Measurements from ENCODE around the gene CHRNA9.

Gene CHRNA9

GRCh38 chr4:40323866-40324265 is 11.3 kb upstream of the CHRNA9 start:
- TF ChIP-seq PKNOX1 (IDR thresholded peaks at IDR 0.05) (no peak), FOXM1 (IDR thresholded peaks at IDR 0.05; ENCODE audit: borderline replicate concordance) (no peak), HDGF (IDR thresholded peaks at IDR 0.05; ENCODE audit: borderline replicate concordance) (no peak), L3MBTL2 (conservative IDR thresholded peaks at IDR 0.05) (no peak), SP1 (IDR thresholded peaks at IDR 0.05) (no peak), TARDBP (IDR thresholded peaks at IDR 0.05) (no peak), FOXA1 (IDR thresholded peaks at IDR 0.05) (no peak), FOXK2 (IDR thresholded peaks at IDR 0.05) (no peak), ELF4 (IDR thresholded peaks at IDR 0.05) (no peak), SUZ12 (IDR thresholded peaks at IDR 0.05) (no peak)
- CTCF ChIA-PET: no interaction called here
- POLR2A ChIA-PET: interaction anchor here (0.6 kb wide), 1 partner anchor 263 kb away, joined by 3 read pairs; no protein-coding TSS in a partner anchor
- DNase-seq (ENCODE audit: extremely low spot score): no peak

GRCh38 chr4:40325406-40326019 is 9.6 kb upstream of the CHRNA9 start:
- POLR2A ChIA-PET: interaction anchor here (1.0 kb wide), 1 partner anchor 9 kb away, joined by 3 read pairs; no protein-coding TSS in a partner anchor
- peak; percentile 48 for DNase-seq (ENCODE audit: extremely low spot score)
- CTCF ChIA-PET: interaction anchor here (0.5 to 1.5 kb wide), 12 partner anchors 8 to 691 kb away, joined by 3 to 14 read pairs (median 5); partner anchors contain the start of gene CHRNA9
- no peak for TF ChIP-seq SP1 (IDR thresholded peaks at IDR 0.05)
- no peak for TF ChIP-seq LEF1 (IDR thresholded peaks at IDR 0.05; ENCODE audit: borderline replicate concordance)
- no peak for TF ChIP-seq SUZ12 (IDR thresholded peaks at IDR 0.05)
- TF ChIP-seq BHLHE40 (IDR thresholded peaks at IDR 0.05; ENCODE audit: borderline replicate concordance): no peak
- TF ChIP-seq TARDBP (IDR thresholded peaks at IDR 0.05): no peak
- no peak for TF ChIP-seq L3MBTL2 (conservative IDR thresholded peaks at IDR 0.05)
- no peak for TF ChIP-seq FOXA1 (IDR thresholded peaks at IDR 0.05)
- no peak for TF ChIP-seq HDGF (IDR thresholded peaks at IDR 0.05; ENCODE audit: borderline replicate concordance)
- no peak for TF ChIP-seq CTBP1 (IDR thresholded peaks at IDR 0.05; ENCODE audit: borderline replicate concordance)
- no peak for TF ChIP-seq FOXM1 (IDR thresholded peaks at IDR 0.05; ENCODE audit: borderline replicate concordance)
- no peak for TF ChIP-seq NFRKB (IDR thresholded peaks at IDR 0.05)

GRCh38 chr4:40327340-40327739 is 7.8 kb upstream of the CHRNA9 start:
- ChIA-PET CTCF (interaction anchor here (0.5 kb wide), 1 partner anchor 291 kb away, joined by 3 read pairs; no protein-coding TSS in a partner anchor), POLR2A (no interaction called here)
- TF ChIP-seq ELF4 (IDR thresholded peaks at IDR 0.05) (no peak), SP1 (IDR thresholded peaks at IDR 0.05) (no peak), L3MBTL2 (conservative IDR thresholded peaks at IDR 0.05) (no peak), FOXM1 (IDR thresholded peaks at IDR 0.05; ENCODE audit: borderline replicate concordance) (no peak), CTBP1 (IDR thresholded peaks at IDR 0.05; ENCODE audit: borderline replicate concordance) (no peak), LEF1 (IDR thresholded peaks at IDR 0.05; ENCODE audit: borderline replicate concordance) (no peak)
- DNase-seq (ENCODE audit: extremely low spot score): no peak

GRCh38 chr4:40328383-40328782 is 6.8 kb upstream of the CHRNA9 start:
- DNase-seq (ENCODE audit: extremely low spot score): no peak
- CTCF ChIA-PET: interaction anchor here (0.6 to 0.9 kb wide), 2 partner anchors 17 to 274 kb away, joined by 4 to 6 read pairs; no protein-coding TSS in a partner anchor
- TF ChIP-seq FOXA1 (IDR thresholded peaks at IDR 0.05) (no peak), L3MBTL2 (conservative IDR thresholded peaks at IDR 0.05) (no peak), SUZ12 (IDR thresholded peaks at IDR 0.05) (no peak), ARNT (IDR thresholded peaks at IDR 0.05) (no peak), FOXK2 (IDR thresholded peaks at IDR 0.05) (no peak), PKNOX1 (IDR thresholded peaks at IDR 0.05) (no peak), TARDBP (IDR thresholded peaks at IDR 0.05) (no peak), HDGF (IDR thresholded peaks at IDR 0.05; ENCODE audit: borderline replicate concordance) (no peak), NFRKB (IDR thresholded peaks at IDR 0.05) (no peak), ELF4 (IDR thresholded peaks at IDR 0.05) (no peak), SP1 (IDR thresholded peaks at IDR 0.05) (no peak)
- POLR2A ChIA-PET: interaction anchor here (0.7 kb wide), 1 partner anchor 90 kb away, joined by 3 read pairs; no protein-coding TSS in a partner anchor

GRCh38 chr4:40329805-40330204 is 5.3 kb upstream of the CHRNA9 start:
- DNase-seq (ENCODE audit: extremely low spot score): no peak
- no peak for TF ChIP-seq ARNT (IDR thresholded peaks at IDR 0.05)
- TF ChIP-seq FOXM1 (IDR thresholded peaks at IDR 0.05; ENCODE audit: borderline replicate concordance): no peak
- TF ChIP-seq NFRKB (IDR thresholded peaks at IDR 0.05): no peak
- no peak for TF ChIP-seq FOXA1 (IDR thresholded peaks at IDR 0.05)
- TF ChIP-seq SP1 (IDR thresholded peaks at IDR 0.05): no peak
- no peak for TF ChIP-seq BHLHE40 (IDR thresholded peaks at IDR 0.05; ENCODE audit: borderline replicate concordance)
- no peak for TF ChIP-seq ZNF384 (IDR thresholded peaks at IDR 0.05)
- no peak for TF ChIP-seq HDGF (IDR thresholded peaks at IDR 0.05; ENCODE audit: borderline replicate concordance)
- TF ChIP-seq FOXK2 (IDR thresholded peaks at IDR 0.05): no peak
- no peak for TF ChIP-seq TARDBP (IDR thresholded peaks at IDR 0.05)
- CTCF ChIA-PET: no interaction called here
- POLR2A ChIA-PET: no interaction called here

- no peak for TF ChIP-seq CTBP1 (IDR thresholded peaks at IDR 0.05; ENCODE audit: borderline replicate concordance)
- TF ChIP-seq HDGF (IDR thresholded peaks at IDR 0.05; ENCODE audit: borderline replicate concordance): no peak
- TF ChIP-seq ZNF384 (IDR thresholded peaks at IDR 0.05): no peak
- no peak for TF ChIP-seq SP1 (IDR thresholded peaks at IDR 0.05)
- TF ChIP-seq PKNOX1 (IDR thresholded peaks at IDR 0.05): no peak
- no peak for TF ChIP-seq FOXM1 (IDR thresholded peaks at IDR 0.05; ENCODE audit: borderline replicate concordance)
- no peak for TF ChIP-seq TARDBP (IDR thresholded peaks at IDR 0.05)
- TF ChIP-seq ELF4 (IDR thresholded peaks at IDR 0.05): no peak
- TF ChIP-seq FOXA1 (IDR thresholded peaks at IDR 0.05): no peak
- no peak for TF ChIP-seq BHLHE40 (IDR thresholded peaks at IDR 0.05; ENCODE audit: borderline replicate concordance)
- TF ChIP-seq SUZ12 (IDR thresholded peaks at IDR 0.05): no peak
- no peak for TF ChIP-seq NFRKB (IDR thresholded peaks at IDR 0.05)
- no peak for TF ChIP-seq L3MBTL2 (conservative IDR thresholded peaks at IDR 0.05)
- no peak for TF ChIP-seq LEF1 (IDR thresholded peaks at IDR 0.05; ENCODE audit: borderline replicate concordance)
- TF ChIP-seq FOXK2 (IDR thresholded peaks at IDR 0.05): no peak
- ChIA-PET CTCF (no interaction called here), POLR2A (interaction anchor here (0.8 kb wide), 1 partner anchor 274 kb away, joined by 3 read pairs; the partner anchor contains the start of gene N4BP2)
- no peak for DNase-seq (ENCODE audit: extremely low spot score)
Observed at GRCh38 chr4:40330536-40330935, 4.6 kb upstream of the CHRNA9 start.
